Activated CD4-positive, alpha-beta T cell treated with anti-CD3 and anti-CD28 coated beads, Interleukin-2, Interleukin-6, amounts not matched to agents 100 ng/mL and 50 ng/mL, durations not matched to agents 16 hours and 8 hours (primary cell): Measurements from ENCODE around the gene S100A14.
"Not testable (repeated sequence)": the region's sequence is repeated elsewhere in the genome, so short reads cannot be mapped to it uniquely, and the experiment has no call there.

ENCODE experiments used
- DNase-seq: peaks from one replicate; pipeline ENCODE4 v3.0.0-alpha.2; 2020

Gene S100A14

GRCh38 chr1:153583976-153584375 lies 32.1 kb downstream of the S100A14 start:
- DNase-seq = no peak

DNA sequence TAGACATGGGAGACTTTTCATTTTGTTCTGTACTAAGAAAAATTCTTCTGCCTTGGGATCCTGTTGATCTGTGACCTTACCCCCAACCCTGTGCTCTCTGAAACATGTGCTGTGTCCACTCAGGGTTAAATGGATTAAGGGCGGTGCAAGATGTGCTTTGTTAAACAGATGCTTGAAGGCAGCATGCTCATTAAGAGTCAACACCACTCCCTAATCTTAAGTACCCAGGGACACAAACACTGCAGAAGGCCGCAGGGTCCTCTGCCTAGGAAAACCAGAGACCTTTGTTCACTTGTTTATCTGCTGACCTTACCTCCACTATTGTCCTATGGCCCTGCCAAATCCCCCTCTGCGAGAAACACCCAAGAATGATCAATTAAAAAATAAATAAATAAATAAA lies 32.6 kb downstream of the S100A14 start:
- not testable (repeated sequence) for DNase-seq

GRCh38 chr1:153582836-153583235 lies 33.3 kb downstream of the S100A14 start:
- not testable (repeated sequence) for DNase-seq

DNA sequence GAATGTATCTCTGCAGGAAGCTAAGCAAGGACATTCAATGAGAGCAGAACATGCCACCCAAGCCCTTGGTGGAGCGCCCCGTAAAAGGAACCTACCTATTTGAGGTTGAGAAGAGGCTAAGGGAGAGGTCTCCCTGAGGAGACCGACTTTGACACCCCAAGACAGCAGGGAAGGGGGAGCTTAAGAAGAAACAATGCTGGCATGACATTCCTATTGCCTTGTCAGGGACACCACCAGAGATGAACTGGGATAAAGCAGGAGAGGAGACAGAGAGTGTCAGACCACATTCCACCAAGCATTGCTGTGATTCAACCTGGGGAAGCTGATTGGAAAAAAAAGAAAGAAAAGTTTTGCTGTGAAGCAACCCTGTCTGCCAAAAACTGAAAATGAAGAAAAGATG lies 37.2 kb downstream of the S100A14 start:
- no peak for DNase-seq

- no peak for DNase-seq
Observed at GRCh38 chr1:153578490-153578889, 37.6 kb downstream of the S100A14 start.

DNA sequence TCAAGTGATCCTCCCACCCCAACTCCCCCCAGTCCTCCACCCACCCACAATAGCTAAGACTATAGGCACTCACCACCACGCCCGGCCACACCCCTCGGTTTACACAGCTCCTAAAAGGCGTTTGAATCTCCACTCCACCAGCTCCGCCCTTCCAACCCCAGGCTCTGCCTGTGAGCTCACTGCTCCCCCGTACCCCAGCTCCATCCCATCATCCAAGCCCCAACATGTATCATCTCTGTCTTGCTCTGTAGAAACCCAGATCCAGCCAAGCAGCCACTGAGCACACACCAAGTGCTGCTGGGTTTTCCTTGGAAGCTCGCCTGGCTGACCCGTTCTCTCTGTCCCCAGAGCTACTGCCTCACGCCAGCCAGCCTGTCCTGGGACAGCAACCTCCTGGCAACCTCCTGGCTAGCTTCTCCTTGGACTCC lies 38.5 kb downstream of the S100A14 start:
- no peak for DNase-seq

DNA sequence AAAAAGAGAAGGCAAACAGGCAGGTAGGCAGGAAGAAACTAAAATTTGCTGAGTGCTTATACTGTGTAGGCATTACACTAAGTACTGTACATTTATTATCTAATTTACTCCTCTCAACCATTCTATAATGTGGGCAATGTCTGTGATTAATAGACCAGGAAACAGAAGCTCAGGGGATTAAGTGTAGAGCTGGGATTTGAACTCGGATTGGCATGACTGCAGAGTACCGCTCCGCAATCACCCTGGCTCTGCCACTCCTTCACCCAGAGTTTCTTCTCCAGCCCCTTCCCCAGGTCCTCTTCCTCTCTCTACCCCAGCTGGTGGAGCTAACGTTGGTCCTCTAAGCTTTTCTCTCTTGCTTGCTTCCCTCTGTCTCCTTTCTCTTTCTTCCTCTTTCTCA lies 39.0 kb downstream of the S100A14 start:
- no peak for DNase-seq

- DNase-seq = not testable (repeated sequence)
Observed at GRCh38 chr1:153575497-153575896, 40.6 kb downstream of the S100A14 start.

DNA sequence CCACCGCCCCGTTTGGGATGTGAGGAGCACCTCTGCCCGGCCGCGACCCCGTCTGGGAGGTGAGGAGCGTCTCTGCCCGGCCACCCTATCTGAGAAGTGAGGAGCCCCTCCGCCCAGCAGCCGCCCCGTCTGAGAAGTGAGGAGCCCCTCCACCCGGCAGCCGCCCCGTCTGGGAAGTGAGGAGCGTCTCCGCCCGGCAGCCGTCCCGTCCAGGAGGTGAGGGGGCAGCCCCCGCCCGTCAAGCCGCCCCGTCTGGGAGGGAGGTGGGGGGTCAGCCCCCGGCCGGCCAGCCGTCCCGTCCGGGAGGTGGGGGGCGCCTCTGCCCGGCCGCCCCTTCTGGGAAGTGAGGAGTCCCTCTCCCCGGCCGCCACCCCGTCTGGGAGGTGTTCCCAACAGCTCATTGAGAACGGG lies 41.0 kb downstream of the S100A14 start:
- not testable (repeated sequence) for DNase-seq

- no peak for DNase-seq
Observed at GRCh38 chr1:153573351-153573750, 42.8 kb downstream of the S100A14 start.

GRCh38 chr1:153572569-153573015 lies 43.5 kb downstream of the S100A14 start:
- peak; percentile 83 for DNase-seq

GRCh38 chr1:153571706-153572105 lies 44.4 kb downstream of the S100A14 start:
- DNase-seq = no peak

GRCh38 chr1:153570874-153571273 lies 45.3 kb downstream of the S100A14 start:
- no peak for DNase-seq

DNA sequence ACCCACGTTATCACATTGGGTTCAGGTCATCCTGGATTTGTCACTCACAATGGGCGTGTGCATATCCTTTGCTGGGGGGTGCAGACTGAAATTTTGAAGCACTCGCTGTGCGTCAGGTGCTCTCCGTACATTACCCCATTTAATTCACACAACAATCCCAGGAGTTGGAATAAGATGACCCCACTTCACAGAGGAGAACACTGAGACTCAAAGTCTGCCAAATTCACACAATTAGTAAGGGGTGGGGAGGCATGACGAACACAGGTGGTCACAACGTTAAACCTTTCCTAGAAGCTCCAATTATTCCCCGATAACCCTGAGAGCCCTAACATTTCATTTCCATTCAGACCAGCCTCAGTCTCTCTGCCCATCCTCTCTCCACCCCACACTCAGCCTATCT lies 46.7 kb downstream of the S100A14 start:
- DNase-seq = no peak

DNA sequence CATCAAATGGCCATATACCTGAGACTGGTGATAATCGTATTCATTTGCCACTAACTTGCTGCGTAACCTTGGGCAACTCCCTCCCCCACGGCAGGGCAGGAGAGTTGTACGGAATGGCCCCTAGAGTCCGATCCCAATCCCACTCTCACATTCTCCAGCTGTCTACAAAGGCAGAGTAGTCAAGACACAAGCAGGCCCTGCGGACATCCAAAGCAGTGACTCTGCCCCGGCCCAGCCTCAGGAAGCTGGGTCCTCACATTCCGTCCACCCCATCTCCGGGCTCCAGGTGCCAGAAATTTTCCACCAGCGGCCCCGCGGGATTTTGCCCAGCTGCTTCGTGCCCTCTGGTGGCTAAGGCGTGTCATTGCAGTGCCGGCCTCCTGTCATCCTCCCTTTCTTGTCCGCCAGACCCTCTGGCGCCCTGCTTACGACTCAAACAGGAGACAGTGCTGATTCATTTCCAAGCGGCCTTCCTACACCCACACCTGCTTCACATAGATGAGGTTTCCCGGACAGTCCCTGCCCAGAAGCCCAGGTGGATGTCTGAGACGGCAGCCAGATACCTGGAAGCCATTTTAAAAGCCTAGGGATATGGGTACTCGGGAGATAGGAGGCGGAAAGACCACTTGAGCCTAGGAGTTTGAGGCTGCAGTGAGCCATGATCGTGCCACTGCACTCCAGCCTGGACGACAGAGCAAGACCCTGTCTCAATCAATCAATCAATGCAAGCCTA lies 47.6 kb downstream of the S100A14 start:
- peak; percentile 91 for DNase-seq

- DNase-seq = peak; percentile 61
Observed at GRCh38 chr1:153567621-153568366, 48.3 kb downstream of the S100A14 start.

DNA sequence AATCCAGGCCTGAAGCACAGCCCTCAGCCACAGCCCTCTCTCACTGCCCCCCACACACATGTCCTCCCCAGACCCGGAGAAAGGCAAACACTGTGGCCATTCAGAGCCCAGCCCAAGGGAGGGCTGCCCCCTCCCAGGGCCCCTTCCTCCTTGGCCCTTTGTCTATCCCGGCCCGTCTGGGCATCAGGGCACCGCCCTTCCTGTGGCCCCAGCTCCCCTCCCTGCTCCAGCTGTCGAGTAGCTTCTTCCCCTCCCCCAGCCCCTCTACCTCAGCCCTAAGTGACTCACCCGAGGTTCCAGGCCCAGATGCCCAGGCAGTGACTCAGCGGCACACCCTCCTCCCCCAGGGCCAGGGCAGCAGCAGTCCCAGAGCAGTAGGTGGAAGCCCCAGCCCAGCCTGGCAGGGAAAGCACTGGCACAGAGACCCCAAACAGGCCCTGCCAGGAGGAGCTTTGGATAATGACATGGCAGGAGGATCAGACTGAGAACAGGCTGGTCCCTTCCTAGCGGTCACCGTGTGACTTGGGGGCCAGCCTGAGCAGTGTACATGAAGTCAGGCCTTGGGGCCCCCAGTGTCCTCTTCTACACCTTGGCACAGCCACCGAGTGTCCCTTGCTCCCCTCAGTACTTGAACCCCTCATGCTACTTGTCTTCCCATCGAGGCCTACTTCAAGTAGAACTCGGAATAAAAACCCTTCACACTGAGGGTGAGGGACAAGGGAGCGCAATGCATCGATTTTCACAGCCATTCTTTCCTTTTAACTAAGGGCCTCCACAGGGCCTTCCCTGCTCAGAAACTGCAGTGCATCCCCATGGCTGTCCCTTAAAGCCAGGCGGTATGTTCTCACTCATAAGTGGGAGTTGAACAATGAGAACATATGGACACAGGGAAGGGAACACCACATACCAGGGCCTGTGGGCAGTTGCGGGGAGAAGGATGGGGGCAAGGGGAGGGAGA lies 49.4 kb downstream of the S100A14 start:
- peak; percentile 96 for DNase-seq

- peak; percentile 62 for DNase-seq
Observed at GRCh38 chr1:153565529-153566374, 50.4 kb downstream of the S100A14 start, which contains the start of gene S100A2. Gene S100A2, minus strand, starts transcription at chr1:153565844. Its CDS starts 1,967 bp downstream, at chr1:153563877.
